Thyroid gland (tissue), 4 donors: Measurements from ENCODE around the gene FAM89B. TPM values are rescaled to one million over a fixed set of nuclear protein-coding genes. Genes with fewer than 3 reads are reported as not detected.

Source experiments
- DNase-seq, 2 donors: peaks; one replicate each; pipeline ENCODE4 v3.0.0-alpha.2; 2019
- H3K27ac ChIP-seq, 3 donors: fragments of 200-600 bp; sonication (generic); 1 replicate in 2 of 3; 2 replicates in 1 of 3; pipeline ENCODE4 v1.5.1; 2016 to 2019; ENCODE audit warnings: mild to moderate bottlenecking in 1 of 3, moderate library complexity in 1 of 3
- H3K27me3 ChIP-seq: fragments of 200-600 bp; sonication (generic); one replicate; pipeline ENCODE4 v1.5.1; 2019
- H3K36me3 ChIP-seq, 2 donors: fragments of 200-600 bp; sonication (generic); one replicate each; pipeline ENCODE4 v1.5.1; 2016 to 2019
- H3K4me1 ChIP-seq, 2 donors: fragments of 200-600 bp; sonication (generic); one replicate each; pipeline ENCODE4 v1.5.1; 2017 to 2019
- H3K4me3 ChIP-seq, 3 donors: fragments of 200-600 bp; sonication (generic); replicated peaks in 1 of 3; 1 replicate in 2 of 3; 2 replicates in 1 of 3; pipeline ENCODE4 v1.5.1; 2016; ENCODE audit warnings: mild to moderate bottlenecking in 1 of 3
- H3K9me3 ChIP-seq: fragments of 200-600 bp; sonication (generic); one replicate; pipeline ENCODE4 v1.5.1; 2017
- POLR2A ChIP-seq, 2 donors: fragments of 450-650 bp; IDR thresholded peaks; one replicate each; pipeline ENCODE4 v1.6.1; 2017; ENCODE audit warnings: antibody characterized with exemption in 2 of 2, mild to moderate bottlenecking in 2 of 2, moderate library complexity in 1 of 2
- WGBS, 2 donors: methylation state at CpG; one replicate each; pipeline ENCODE4 v1.1.5; 2017; 5-methylcytosine and 5-hydroxymethylcytosine counted together
- intact Hi-C: fragments of 100-400 bp; cut with DNase I; formaldehyde crosslinking; loops from one replicate; pipeline ENCODE4 v1.15.1; 2023
- total RNA-seq, 4 donors: library from RNA; depleted of rRNA; stranded (reverse); fragments of >200 nt; gene quantifications; one replicate each; pipeline ENCODE4 v1.2.3, GENCODE V29; 2016
- TF ChIP-seq, protein P1 (sequence below), 6 experiments: fragments of 200-600 bp in 3 of 6; fragments of 450-650 bp in 3 of 6; sonication (generic) in 3 of 6; IDR thresholded peaks; one replicate each; pipeline ENCODE4 v1.5.1; 2016 to 2019; ENCODE audit warnings: antibody characterized with exemption in 6 of 6, mild to moderate bottlenecking in 2 of 6, inconsistent platforms in 1 of 6, moderate library complexity in 1 of 6

FAM89B gene
- total RNA-seq, 4 donors from 2014 or later, result 26.9 to 55.5 (median 43.2) TPM

DNA sequence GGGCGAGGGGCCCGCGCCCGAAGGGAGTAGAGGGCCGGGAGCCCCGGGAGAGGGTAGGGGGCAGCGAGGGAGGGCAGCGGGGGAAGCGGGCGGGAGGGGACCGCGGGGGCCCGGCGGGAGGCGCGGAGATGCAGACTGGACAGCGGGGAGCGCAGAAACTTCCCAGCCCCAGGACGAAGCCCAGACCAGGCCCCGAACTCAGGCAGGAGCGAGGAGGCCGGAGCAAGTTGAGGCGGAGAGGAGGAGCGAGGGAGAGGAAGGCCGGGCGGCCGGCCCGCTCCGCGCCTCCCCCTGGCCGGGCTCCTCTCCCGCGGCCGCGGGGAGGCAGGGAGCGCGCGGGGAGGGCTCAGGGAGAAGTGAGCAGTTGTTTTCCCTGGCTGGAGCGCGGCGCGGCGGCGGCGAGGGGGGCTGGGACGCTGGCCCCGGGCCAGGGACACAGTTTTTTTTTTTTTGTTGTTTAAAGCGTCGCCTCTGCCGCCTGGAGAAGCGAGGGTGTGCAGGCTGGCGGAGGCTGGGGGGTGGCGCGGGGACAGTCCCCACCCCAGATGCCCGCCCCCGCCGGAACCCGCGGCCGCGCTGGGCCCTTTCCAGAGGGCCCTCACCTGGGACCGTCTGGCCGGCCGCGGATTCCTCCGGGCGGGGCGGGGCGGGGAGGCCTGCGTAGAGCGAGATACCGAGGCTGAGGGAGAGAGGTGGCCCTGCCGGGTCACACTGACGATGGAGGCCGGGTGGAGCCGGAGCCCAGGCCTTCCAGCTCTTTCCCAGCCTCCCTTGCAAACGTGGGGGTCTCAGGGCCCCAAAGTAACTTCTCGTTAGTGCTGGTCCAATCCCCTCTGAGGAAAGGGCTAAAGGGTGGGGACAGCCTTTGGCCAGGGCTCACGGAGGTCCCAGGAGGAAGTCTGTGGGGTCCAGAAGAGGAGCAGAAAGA lies 14.1 kb upstream of the FAM89B start, which contains the start of gene LTBP3:
LTBP3 (minus strand) TSS at position 358 of the 928 bp plus-strand sequence. CDS start 400 bp downstream, outside the sequence.
- no peaks in the 10 kb centered on the region for H3K9me3 ChIP-seq
- peak within 1 kb of the TSS; percentile 94 to 100 (median 97) for H3K27ac ChIP-seq
- intact Hi-C loops, result no loop called here
- DNase-seq, result peak; percentile 92 to 94
- H3K4me1 ChIP-seq, result peaks cover 48 to 62% of the 10 kb centered on the region in 2 donors
- TF ChIP-seq POLR2A (IDR thresholded peaks at IDR 0.05), result peak in 1 of 2 donors; percentile 40
- TF ChIP-seq, protein P1, sequence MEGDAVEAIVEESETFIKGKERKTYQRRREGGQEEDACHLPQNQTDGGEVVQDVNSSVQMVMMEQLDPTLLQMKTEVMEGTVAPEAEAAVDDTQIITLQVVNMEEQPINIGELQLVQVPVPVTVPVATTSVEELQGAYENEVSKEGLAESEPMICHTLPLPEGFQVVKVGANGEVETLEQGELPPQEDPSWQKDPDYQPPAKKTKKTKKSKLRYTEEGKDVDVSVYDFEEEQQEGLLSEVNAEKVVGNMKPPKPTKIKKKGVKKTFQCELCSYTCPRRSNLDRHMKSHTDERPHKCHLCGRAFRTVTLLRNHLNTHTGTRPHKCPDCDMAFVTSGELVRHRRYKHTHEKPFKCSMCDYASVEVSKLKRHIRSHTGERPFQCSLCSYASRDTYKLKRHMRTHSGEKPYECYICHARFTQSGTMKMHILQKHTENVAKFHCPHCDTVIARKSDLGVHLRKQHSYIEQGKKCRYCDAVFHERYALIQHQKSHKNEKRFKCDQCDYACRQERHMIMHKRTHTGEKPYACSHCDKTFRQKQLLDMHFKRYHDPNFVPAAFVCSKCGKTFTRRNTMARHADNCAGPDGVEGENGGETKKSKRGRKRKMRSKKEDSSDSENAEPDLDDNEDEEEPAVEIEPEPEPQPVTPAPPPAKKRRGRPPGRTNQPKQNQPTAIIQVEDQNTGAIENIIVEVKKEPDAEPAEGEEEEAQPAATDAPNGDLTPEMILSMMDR (IDR thresholded peaks at IDR 0.05), result peak in 1 of 6 experiments; percentile 9
- no peaks in the 10 kb centered on the region for H3K27me3 ChIP-seq
- 1% methylated on average over 52 to 62 of the region's 79 CpGs for WGBS, 2 donors
- peak within 1 kb of the TSS in 2 of 3 donors; percentile 20 to 55 for H3K4me3 ChIP-seq
- H3K36me3 ChIP-seq, result no peaks in the 10 kb centered on the region

DNA sequence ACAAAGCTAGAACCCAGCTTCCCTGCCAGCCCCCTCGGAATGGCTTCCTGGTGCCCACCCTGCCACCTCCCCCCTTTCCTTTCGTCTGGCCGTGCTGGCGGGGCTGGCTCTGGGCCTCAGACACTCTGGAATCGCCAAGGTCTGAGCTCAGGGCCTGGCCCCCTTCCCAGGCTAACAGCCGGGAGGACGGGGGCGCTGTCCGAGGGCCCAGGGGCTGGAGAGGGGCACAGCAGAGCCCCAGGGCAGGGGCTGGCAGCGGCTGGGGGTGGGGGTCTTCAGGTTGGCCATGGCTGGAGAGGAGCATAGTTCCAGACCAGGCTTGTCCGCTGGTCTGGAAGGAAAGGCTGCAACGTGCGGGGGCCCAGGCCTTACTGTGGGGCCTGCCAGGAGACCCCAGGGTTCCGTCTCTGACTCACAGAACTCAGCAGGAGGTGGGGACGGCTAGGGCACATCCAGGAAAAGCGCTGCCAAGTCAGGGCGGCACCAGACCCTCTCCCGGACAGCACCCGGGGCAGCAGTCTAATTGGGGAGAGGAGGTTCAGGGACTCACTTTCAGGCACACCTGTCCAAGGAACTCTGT lies 13.3 kb upstream of the FAM89B start:
- no peak for TF ChIP-seq POLR2A (IDR thresholded peaks at IDR 0.05)
- TF ChIP-seq, protein P1 (IDR thresholded peaks at IDR 0.05), result no peak
- Histone ChIP-seq H3K4me3 (peak overlapping the region in 1 of 3 donors; percentile 55), H3K27ac (peak overlapping the region; percentile 94 to 100 (median 97)), H3K27me3 (no peaks in the 10 kb centered on the region), H3K36me3 (no peaks in the 10 kb centered on the region), H3K9me3 (no peaks in the 10 kb centered on the region), H3K4me1 (peaks cover 48 to 59% of the 10 kb centered on the region in 2 donors)
- 79 to 85% methylated on average over 7 to 10 of the region's 19 CpGs for WGBS, 2 donors
- intact Hi-C loops, result no loop called here
- DNase-seq, result peak; percentile 70 to 73

DNA sequence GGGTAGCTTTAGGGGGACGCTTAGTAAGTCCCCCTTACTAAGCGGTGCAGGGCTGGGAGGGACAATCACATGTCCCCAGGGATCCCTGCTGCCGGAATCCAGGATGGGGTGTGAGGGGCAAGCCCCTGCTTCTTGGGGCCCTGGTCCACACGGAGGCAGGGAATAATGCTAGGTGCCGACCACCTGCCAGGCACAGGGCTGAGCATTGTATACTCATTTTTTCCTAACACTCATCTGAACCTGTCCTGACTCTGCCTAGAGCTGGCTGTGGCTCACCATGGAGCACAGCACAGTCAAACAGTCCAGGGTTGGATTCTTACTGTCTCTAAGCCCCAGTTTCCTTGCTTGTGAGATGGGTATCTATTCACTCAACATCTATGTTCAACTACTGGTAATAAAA lies 12.8 kb upstream of the FAM89B start:
- intact Hi-C loops, result no loop called here
- 75 to 79% methylated on average over 4 to 5 of the region's 5 CpGs for WGBS, 2 donors

DNA sequence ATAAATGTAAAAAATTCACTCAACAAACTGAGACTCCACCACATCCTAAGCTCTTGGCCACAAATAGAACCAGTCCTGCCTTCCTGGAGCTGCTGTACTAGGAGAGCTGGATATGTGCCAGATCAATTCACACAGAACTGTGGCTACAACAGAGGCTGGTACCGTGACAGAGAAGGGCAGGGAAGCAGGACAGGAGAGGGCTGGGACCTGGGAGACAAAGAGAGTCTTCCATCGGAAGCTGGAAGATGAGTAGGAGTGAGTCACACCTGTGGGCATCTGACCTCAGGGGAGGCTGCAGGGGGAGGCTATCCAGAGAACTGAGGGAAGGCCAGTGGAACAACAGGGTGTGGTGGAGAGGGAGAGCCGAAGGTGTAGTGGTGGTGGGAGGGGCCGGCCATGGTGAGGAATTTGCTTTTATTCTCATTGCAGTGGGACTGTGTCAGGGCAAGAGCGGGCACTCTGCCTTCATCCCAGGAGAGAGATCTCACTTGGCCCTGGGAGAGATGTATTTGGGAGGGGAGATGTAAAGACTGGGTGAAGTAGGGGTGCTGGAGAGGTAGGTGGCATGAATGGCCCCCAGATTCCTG lies 12.3 kb upstream of the FAM89B start:
- TF ChIP-seq, protein P1 (IDR thresholded peaks at IDR 0.05), result no peak
- TF ChIP-seq POLR2A (IDR thresholded peaks at IDR 0.05), result no peak
- Histone ChIP-seq H3K9me3 (no peaks in the 10 kb centered on the region), H3K27me3 (no peaks in the 10 kb centered on the region), H3K27ac (peak overlapping the region; percentile 94 to 100 (median 97)), H3K4me3 (no peak overlapping the region), H3K4me1 (peaks cover 52 to 59% of the 10 kb centered on the region in 2 donors), H3K36me3 (no peaks in the 10 kb centered on the region)
- intact Hi-C loops, result no loop called here
- WGBS, 2 donors, result 29 to 30% methylated on average over 5 of the region's 5 CpGs
- DNase-seq, result peak; percentile 76 to 78

More for the DNA sequence above, 12.8 kb upstream of the FAM89B start:
- TF ChIP-seq, protein P1 (IDR thresholded peaks at IDR 0.05), result no peak
- TF ChIP-seq POLR2A (IDR thresholded peaks at IDR 0.05), result no peak
- no peak for DNase-seq
- H3K9me3 ChIP-seq, result no peaks in the 10 kb centered on the region
- peaks cover 48 to 59% of the 10 kb centered on the region in 2 donors for H3K4me1 ChIP-seq
- H3K27ac ChIP-seq, result peak overlapping the region; percentile 94 to 100 (median 97)
- H3K27me3 ChIP-seq, result no peaks in the 10 kb centered on the region
- H3K36me3 ChIP-seq, result no peaks in the 10 kb centered on the region
- no peak overlapping the region for H3K4me3 ChIP-seq
